Measurements from ENCODE around the gene XCR1. TPM values are rescaled to one million over a fixed set of nuclear protein-coding genes. Genes with fewer than 3 reads are reported as not detected.
A peak's percentile ranks its signal among the peaks of the same experiment; 100 is the strongest.
"Not testable (repeated sequence)": the region's sequence is repeated elsewhere in the genome, so short reads cannot be mapped to it uniquely, and the experiment has no call there.

Gene XCR1
- polyA plus RNA-seq, 6 donors from 2014 or later, result not detected

- Mint-ChIP-seq H3K27ac (peak overlapping the region in 1 of 6 donors; percentile 66), H3K9me3 (no peaks in the 10 kb centered on the region), H3K4me1 (peaks cover 11 to 24% (median 20%) of the 10 kb centered on the region in 3 donors), H3K4me3 (no peak overlapping the region), H3K36me3 (no peaks in the 10 kb centered on the region), H3K27me3 (no peaks in the 10 kb centered on the region)
- ATAC-seq (ENCODE audit: low read depth in 2 of 2), result no peak
- DNase-seq, result no peak
These were observed 33.3 kb upstream of the XCR1 start for GRCh38 chr3:46060551-46060950.

GRCh38 chr3:46059432-46059831, 32.1 kb upstream of the XCR1 start:
- Mint-ChIP-seq H3K27me3 (no peaks in the 10 kb centered on the region), H3K4me3 (no peak overlapping the region), H3K4me1 (peaks cover 11 to 20% (median 19%) of the 10 kb centered on the region in 3 donors), H3K36me3 (no peaks in the 10 kb centered on the region), H3K27ac (peak overlapping the region in 2 of 6 donors; percentile 8 to 51), H3K9me3 (no peaks in the 10 kb centered on the region)
- DNase-seq, result peak; percentile 32
- ATAC-seq (ENCODE audit: low read depth in 2 of 2), result peak; percentile 68 to 92

GRCh38 chr3:46058981-46059380, 31.7 kb upstream of the XCR1 start:
- Mint-ChIP-seq H3K27ac (peak overlapping the region in 2 of 6 donors; percentile 17 to 51), H3K27me3 (no peaks in the 10 kb centered on the region), H3K4me1 (peaks cover 11 to 20% (median 19%) of the 10 kb centered on the region in 3 donors), H3K4me3 (peak overlapping the region in 1 of 8 donors; percentile 37), H3K36me3 (no peaks in the 10 kb centered on the region), H3K9me3 (no peaks in the 10 kb centered on the region)
- DNase-seq, result no peak
- peak in 1 of 2 donors; percentile 14 for ATAC-seq (ENCODE audit: low read depth in 2 of 2)

- Mint-ChIP-seq H3K9me3 (no peaks in the 10 kb centered on the region), H3K4me3 (no peak overlapping the region), H3K36me3 (no peaks in the 10 kb centered on the region), H3K27ac (no peak overlapping the region), H3K4me1 (peaks cover 7 to 20% (median 19%) of the 10 kb centered on the region in 3 donors), H3K27me3 (no peaks in the 10 kb centered on the region)
- DNase-seq (no peak), ATAC-seq (ENCODE audit: low read depth in 2 of 2) (no peak)
These were observed 30.4 kb upstream of the XCR1 start for GRCh38 chr3:46057716-46058115.

- ATAC-seq (ENCODE audit: low read depth in 2 of 2) (no peak), DNase-seq (no peak)
- no peaks in the 10 kb centered on the region for H3K36me3 Mint-ChIP-seq
- no peaks in the 10 kb centered on the region for H3K27me3 Mint-ChIP-seq
- peaks cover 7 to 20% (median 19%) of the 10 kb centered on the region in 3 donors for H3K4me1 Mint-ChIP-seq
- no peaks in the 10 kb centered on the region for H3K9me3 Mint-ChIP-seq
- H3K4me3 Mint-ChIP-seq, result no peak overlapping the region
- H3K27ac Mint-ChIP-seq, result no peak overlapping the region
These were observed 29.4 kb upstream of the XCR1 start for GRCh38 chr3:46056686-46057085.

GRCh38 chr3:46053761-46054515, 26.7 kb upstream of the XCR1 start:
- peak overlapping the region in 1 of 6 donors; percentile 82 for H3K27ac Mint-ChIP-seq
- H3K9me3 Mint-ChIP-seq; H3K27me3 Mint-ChIP-seq; DNase-seq; H3K36me3 Mint-ChIP-seq; ATAC-seq (ENCODE audit: low read depth in 2 of 2): not testable (repeated sequence)
- H3K4me3 Mint-ChIP-seq, result peak overlapping the region in 1 of 8 donors; percentile 53
- H3K4me1 Mint-ChIP-seq, result peaks cover 4 to 14% (median 8%) of the 10 kb centered on the region in 3 donors

- not testable (repeated sequence) for ATAC-seq (ENCODE audit: low read depth in 2 of 2); H3K27me3 Mint-ChIP-seq; H3K27ac Mint-ChIP-seq; DNase-seq; H3K4me1 Mint-ChIP-seq; H3K9me3 Mint-ChIP-seq; H3K4me3 Mint-ChIP-seq; H3K36me3 Mint-ChIP-seq
These were observed 26.0 kb upstream of the XCR1 start for GRCh38 chr3:46053265-46053664.

GRCh38 chr3:46052531-46052930, 25.2 kb upstream of the XCR1 start:
- no peaks in the 10 kb centered on the region for H3K4me1 Mint-ChIP-seq
- no peaks in the 10 kb centered on the region for H3K9me3 Mint-ChIP-seq
- no peak overlapping the region for H3K27ac Mint-ChIP-seq
- H3K27me3 Mint-ChIP-seq, result no peaks in the 10 kb centered on the region
- DNase-seq (no peak), ATAC-seq (ENCODE audit: low read depth in 2 of 2) (no peak)
- H3K4me3 Mint-ChIP-seq, result no peak overlapping the region
- no peaks in the 10 kb centered on the region for H3K36me3 Mint-ChIP-seq

GRCh38 chr3:46049093-46049492, 21.8 kb upstream of the XCR1 start:
- DNase-seq, result no peak
- Mint-ChIP-seq H3K9me3 (peaks cover 0 to 4% (median 0%) of the 10 kb centered on the region in 7 donors), H3K27me3 (peaks cover 0 to 3% (median 0%) of the 10 kb centered on the region in 3 donors), H3K36me3 (no peaks in the 10 kb centered on the region), H3K4me3 (no peak overlapping the region), H3K27ac (no peak overlapping the region), H3K4me1 (no peaks in the 10 kb centered on the region)
- ATAC-seq (ENCODE audit: low read depth in 2 of 2), result no peak

GRCh38 chr3:46046231-46046630, 18.9 kb upstream of the XCR1 start:
- not testable (repeated sequence) for H3K27me3 Mint-ChIP-seq; H3K36me3 Mint-ChIP-seq; H3K4me3 Mint-ChIP-seq; H3K4me1 Mint-ChIP-seq; H3K27ac Mint-ChIP-seq; H3K9me3 Mint-ChIP-seq; ATAC-seq (ENCODE audit: low read depth in 2 of 2); DNase-seq

GRCh38 chr3:46038916-46039315, 11.6 kb upstream of the XCR1 start:
- ATAC-seq (ENCODE audit: low read depth in 2 of 2), result no peak
- Mint-ChIP-seq H3K36me3 (peaks cover 8 to 10% of the 10 kb centered on the region in 2 donors), H3K4me1 (no peaks in the 10 kb centered on the region), H3K9me3 (peaks cover 0 to 10% (median 0%) of the 10 kb centered on the region in 7 donors), H3K4me3 (no peak overlapping the region), H3K27ac (no peak overlapping the region), H3K27me3 (peaks cover 0 to 11% (median 6%) of the 10 kb centered on the region in 3 donors)
- no peak for DNase-seq

GRCh38 chr3:46038071-46038470, 10.8 kb upstream of the XCR1 start:
- not testable (repeated sequence) for H3K36me3 Mint-ChIP-seq; H3K9me3 Mint-ChIP-seq; H3K27ac Mint-ChIP-seq; DNase-seq; H3K4me3 Mint-ChIP-seq; ATAC-seq (ENCODE audit: low read depth in 2 of 2); H3K4me1 Mint-ChIP-seq
- H3K27me3 Mint-ChIP-seq, result peaks cover 0 to 11% (median 6%) of the 10 kb centered on the region in 3 donors

- peaks cover 0 to 8% (median 0%) of the 10 kb centered on the region in 3 donors for H3K4me1 Mint-ChIP-seq
- peaks cover 0 to 7% (median 0%) of the 10 kb centered on the region in 7 donors for H3K9me3 Mint-ChIP-seq
- ATAC-seq (ENCODE audit: low read depth in 2 of 2), result no peak
- H3K4me3 Mint-ChIP-seq, result no peak overlapping the region
- no peak overlapping the region for H3K27ac Mint-ChIP-seq
- peaks cover 0 to 7% (median 0%) of the 10 kb centered on the region in 3 donors for H3K27me3 Mint-ChIP-seq
- DNase-seq, result no peak
- no peaks in the 10 kb centered on the region for H3K36me3 Mint-ChIP-seq
These were observed 8.9 kb upstream of the XCR1 start for GRCh38 chr3:46036191-46036590.

- Mint-ChIP-seq H3K4me3 (no peak overlapping the region), H3K36me3 (peaks cover 5 to 15% of the 10 kb centered on the region in 2 donors), H3K27me3 (no peaks in the 10 kb centered on the region), H3K4me1 (peaks cover 10 to 40% (median 18%) of the 10 kb centered on the region in 3 donors), H3K27ac (no peak overlapping the region), H3K9me3 (peaks cover 5 to 26% (median 12%) of the 10 kb centered on the region in 7 donors)
- DNase-seq, result no peak
- no peak for ATAC-seq (ENCODE audit: low read depth in 2 of 2)
These were observed 4.5 kb upstream of the XCR1 start for GRCh38 chr3:46031747-46032146.

All from naive B cell (primary cell).